HG03196 (cell line): ENCODE results near the gene ACTG1.
A peak's percentile ranks its signal among the peaks of the same experiment; 100 is the strongest.

ENCODE experiments used
- ATAC-seq: cut with Tn5 transposase; IDR thresholded peaks from one replicate; pipeline ENCODE4 v1.9.1; 2021; ENCODE audit not compliant: unreplicated experiment

Gene ACTG1

DNA sequence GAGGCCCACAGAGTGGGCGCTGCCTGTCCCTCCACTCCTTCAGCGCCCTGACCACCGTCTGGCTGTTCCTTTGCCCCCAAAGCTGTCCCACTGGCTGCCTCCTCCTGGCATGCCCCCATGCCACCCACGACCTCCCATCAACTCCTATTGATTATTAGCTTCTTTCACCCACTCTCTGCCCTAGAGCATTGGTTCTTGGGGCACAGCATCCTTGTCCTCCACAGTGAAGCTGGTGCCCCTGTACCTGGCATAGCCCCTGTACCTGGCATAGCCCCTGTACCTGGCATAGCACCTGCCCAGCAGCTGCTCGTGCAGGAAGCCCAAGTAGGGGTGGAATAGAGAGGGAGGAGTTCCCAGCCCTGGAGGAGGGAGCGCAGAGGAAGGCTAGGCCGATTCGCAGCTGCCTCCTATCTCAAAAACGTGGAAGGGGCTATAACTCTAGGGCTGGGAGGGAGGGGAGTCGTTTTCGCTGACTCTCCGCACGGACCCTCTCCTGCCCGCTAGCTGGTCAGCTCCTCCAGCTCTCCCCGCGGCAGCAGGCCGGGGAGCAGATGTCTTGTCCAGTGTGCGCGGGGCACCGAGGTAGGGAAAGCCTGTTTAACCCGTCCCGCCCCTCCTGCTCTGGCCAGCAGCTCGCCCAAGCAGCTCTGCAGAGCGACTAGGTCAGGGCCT lies 5.7 kb upstream of the ACTG1 start:
- no peak for ATAC-seq

DNA sequence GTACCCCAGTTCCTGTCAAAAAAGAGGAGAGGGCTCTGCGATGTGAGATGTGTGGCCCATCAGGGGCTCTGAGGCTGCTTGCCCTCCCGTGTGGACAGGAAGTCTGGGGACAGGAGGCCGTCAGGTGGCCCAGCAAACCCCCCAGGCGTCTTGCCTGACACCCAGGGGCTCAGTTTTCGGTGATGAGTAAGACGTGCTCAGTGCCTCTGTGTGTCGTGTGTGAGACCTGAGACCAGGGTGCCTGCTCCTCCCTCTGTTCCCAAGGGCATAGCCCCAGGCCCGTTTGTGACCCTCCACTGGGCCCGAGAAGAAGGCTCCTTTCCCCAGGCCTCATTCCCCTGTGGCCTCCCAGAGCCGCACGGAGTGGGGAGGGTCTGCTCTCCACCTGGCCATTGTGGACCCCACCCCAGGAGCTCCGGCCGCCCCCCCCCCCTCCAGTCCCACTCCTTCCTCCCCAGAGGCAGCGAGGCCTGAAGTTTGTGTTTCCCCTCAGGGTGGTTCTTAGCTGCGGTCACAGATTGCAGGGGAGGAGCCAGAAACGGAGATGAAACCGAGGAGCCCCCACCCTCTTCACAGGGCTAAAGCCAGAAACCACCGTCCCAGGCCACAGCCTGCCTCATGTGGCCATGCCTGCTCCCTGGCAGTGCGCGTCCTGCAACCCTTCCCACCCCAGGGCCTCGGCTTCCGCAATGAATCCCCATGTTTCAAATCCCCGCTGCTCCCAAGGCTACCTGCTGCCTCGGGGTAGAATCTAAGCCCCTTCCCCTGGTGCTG lies 4.9 kb upstream of the ACTG1 start:
- peak; percentile 23 for ATAC-seq

DNA sequence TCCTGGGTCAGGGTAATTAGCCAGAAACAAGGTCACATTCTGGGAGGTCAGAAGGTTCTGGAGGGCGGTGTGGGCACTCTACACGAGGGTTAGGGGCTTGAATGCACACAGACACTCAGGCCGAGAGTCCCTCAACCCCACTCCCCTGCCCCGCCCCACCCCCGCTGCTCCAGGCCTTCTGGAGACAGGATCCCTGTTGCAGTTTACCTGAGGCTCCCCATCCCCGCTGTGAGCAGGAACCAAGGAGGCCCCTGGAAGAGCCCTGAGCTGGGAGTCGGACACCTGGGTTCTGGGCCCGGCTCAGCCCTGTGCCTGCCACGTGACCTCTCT lies 4.4 kb upstream of the ACTG1 start:
- ATAC-seq, result no peak

DNA sequence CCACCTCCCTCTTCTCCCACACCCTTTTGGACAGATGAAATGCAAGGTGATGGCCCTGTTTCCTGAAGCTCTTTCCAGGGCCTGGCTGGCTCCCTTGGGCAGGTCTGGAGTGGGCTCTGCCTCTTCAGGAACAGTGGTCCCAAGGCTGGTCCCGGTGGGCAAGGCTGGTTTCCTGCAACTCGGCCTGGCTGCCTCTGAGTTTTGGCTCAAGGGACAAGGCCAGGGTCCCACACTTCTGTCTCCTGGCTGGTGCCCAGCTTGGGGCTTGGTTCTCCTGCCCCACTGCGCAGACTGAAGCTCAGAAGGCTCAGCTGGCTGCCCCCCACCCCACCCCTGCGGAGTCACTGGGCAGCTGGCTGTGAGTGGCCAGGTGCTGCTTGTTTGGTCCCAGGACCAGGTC lies 3.8 kb upstream of the ACTG1 start:
- no peak for ATAC-seq

DNA sequence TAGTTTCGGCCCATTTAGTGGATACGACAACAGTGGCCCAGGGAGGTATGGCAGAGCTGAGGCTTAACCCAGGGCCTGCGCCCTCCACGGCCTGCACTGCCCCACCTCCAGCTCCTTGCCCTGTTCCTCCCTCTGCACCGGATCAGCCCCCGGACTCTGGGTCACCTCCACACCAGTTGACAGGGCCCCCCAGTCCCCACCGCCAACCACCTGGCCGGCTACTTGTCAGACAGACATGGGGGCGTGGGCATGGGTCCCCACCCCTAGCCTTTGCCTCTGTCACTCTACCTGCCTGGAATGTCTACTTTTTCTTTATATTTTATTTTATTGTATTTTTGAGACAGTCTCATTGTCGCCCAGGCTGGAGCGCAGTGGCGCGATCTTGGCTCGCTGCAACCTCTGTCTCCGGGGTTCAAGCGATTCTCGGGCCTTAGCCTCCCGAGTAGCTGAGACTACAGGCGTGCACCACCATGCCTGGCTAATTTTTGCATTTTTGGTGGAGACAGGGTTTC lies 3.0 kb upstream of the ACTG1 start:
- no peak for ATAC-seq

DNA sequence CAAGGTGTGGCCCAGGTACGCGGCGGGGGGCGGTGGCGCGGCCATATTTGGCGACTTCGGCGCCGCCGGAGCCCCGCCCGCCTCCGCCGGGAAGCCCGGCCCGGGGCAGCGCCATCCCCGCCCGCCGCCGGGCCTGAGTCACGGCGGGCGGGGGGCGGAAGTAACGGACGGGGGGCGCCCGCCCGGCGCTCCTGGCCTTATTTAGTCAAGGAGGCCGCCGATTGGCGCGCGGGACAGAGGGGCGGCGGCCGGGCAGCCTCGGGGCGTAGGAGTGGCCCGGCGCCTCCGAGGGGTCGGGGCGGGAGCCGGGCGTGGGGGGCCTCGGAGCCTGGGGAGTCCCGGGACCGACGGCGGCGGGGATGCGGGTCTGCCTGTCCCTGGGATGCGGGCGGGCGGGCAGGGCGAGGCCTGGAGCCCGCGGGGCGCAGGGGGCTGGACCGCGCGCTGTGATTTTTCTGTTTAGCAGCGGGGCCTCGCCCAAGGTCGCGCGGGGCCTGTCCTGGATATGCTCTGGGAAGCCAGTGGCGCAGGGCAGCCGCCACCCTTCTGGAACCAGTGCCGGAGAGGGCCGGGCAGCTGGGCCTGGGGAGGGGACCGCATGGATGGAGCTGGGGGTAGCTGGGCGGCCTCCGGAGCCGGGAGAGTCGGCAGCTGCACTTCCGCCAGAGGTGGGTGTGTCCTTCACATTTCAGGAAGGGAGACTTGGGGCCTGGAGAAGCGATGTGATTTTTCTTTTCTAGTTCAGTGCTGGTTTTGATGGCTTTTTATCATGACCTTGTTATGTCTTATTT lies 2.3 kb upstream of the ACTG1 start:
- ATAC-seq, result peak; percentile 20

DNA sequence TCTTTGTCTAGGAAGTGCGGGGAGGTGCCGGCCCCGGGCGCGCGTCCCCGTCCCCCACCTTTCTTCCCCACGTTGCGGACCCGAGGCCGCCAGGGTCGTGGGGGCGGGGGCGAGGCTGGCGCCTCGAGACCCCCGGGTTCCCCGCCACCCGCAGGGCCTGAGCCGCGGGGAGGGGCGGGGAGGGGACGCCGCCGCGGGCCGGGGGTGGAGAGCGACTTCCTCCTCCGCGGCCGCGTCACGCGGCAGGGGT lies 1.8 kb upstream of the ACTG1 start:
- ATAC-seq, result no peak

- ATAC-seq, result no peak
These were observed 1.3 kb upstream of the ACTG1 start for GRCh38 chr17:81513753-81514488.

- no peak for ATAC-seq
These were observed 763 bp upstream of the ACTG1 start for GRCh38 chr17:81513372-81513752.

DNA sequence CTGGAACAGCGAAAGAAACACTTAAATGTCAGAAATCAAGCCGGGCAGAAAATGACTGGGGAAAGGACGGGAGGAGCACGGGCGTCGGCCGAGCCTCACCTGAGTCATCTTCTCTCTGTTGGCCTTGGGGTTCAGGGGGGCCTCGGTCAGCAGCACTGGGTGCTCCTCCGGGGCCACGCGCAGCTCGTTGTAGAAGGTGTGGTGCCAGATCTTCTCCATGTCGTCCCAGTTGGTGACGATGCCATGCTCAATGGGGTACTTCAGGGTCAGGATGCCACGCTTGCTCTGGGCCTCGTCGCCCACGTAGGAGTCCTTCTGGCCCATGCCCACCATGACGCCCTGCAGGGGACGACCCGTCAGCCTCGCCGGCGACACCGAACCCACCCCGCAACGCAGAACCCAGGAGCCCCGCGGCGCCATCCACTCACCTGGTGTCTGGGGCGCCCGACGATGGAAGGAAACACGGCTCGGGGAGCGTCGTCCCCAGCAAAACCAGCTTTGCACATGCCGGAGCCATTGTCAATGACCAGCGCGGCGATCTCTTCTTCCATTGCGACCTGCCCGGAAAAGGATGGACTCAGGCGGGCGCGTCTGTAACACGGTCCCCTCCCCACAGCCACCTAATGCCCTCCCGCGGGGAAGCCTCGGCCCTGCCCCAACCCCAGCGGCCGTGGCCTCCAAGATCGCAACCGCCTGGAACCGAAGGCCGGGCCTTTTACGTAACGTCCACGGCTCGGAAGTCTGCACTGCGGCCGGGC lies 616 bp downstream of the ACTG1 start:
- ATAC-seq, result no peak

DNA sequence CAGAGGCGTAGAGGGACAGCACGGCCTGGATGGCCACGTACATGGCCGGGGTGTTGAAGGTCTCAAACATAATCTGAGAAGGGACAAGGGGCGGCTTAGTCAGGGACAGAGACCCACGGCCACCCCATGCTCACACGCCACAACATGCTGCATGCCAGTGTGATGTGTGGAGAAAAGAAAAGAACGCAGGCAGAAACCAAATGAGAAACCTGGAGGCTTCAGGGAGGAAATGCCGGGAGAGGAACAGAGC lies 1.1 kb downstream of the ACTG1 start:
- no peak for ATAC-seq

GRCh38 chr17:81510785-81511553 lies 1.6 kb downstream of the ACTG1 start:
- no peak for ATAC-seq

DNA sequence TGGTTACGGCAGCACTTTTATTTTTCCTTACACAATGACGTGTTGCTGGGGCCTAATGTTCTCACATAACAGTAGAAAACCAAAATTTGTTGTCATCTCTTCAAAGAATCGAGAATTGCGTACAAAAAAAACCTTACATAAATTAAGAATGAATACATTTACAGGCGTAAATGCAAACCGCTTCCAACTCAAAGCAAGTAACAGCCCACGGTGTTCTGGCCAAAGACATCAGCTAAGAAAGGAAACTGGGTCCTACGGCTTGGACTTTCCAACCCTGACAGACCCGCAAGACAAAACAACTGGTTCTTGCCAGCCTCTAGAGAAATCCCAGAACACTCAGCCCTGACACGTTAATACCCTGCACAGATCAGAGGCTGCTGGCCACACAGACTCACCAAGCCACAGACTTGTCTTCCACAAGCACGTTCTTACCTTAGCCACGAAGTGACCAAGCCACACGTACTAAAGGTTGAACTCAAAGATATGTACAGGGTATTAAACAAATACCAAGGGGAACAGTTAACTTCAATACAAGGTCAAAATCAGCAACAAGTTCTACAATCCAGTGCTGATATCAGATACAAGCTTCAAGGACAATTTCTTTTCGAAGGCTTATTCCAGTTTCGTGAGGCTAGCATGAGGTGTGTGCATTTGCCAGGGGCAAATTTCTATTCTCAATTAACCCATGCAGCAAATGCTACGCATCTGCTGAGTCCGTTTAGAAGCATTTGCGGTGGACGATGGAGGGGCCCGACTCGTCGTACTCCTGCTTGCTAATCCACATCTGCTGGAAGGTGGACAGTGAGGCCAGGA lies 2.4 kb downstream of the ACTG1 start:
- ATAC-seq, result no peak

DNA sequence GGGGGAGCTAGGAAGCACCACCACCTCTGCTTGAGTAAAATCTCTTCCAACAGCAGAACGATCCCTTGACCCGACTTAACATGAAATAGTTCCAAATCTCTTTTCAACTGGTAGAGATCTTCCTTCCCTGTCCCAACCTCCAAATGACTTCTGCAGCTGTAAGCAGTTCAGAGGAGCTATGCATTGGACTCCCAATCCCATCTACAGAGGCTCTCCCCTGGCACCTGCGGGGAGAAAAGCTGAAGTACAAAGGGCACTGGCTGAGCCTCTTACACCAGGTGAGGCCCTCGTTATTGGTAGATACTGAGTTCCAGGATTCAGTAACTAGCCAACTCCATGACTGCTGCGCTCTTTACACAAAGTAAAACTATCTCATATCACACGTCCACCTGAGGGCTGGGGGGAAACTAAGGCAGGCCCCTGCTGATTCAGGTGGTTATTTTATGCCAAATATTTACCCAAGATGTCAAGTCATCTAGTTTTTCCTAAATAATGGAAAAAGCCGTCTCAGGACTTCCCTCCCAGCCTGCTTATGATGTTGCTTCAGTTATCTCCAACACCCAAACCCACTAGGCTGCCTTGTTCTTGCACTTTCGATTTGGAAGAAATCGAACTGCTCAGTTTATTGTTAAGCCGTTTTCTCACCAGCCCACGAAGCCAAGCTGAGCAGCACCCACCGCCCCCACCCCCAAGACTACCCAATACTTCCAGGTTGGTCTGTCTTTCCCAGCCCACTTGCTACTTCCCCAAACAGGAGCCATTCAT lies 3.2 kb downstream of the ACTG1 start:
- ATAC-seq, result no peak

DNA sequence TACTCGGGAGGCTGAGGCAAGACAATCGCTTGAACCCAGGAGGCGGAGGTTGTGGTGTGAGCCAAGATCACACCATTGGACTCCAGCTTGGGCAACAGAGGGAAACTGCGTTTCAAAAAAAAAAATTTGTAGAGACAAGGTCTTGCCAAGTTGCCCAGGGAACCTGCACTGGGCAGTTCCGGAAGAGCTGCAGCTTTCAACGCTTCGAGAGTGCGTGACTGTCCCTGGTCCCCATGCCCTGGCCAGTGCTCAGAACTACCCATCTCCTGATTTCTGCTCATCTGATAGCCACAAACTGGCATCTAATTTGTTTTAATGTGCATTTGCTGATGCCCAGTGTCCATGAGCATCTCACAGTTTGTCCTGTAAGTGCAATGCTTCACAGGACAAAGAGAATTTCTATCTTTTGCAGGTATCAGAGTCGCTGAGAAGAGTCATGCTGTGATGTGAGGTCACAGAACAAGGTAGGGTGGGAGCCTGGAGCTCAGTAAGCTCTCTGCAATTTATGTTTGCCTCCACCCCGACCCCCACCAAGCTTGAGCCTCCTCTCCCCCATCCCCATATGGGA lies 3.9 kb downstream of the ACTG1 start:
- no peak for ATAC-seq

DNA sequence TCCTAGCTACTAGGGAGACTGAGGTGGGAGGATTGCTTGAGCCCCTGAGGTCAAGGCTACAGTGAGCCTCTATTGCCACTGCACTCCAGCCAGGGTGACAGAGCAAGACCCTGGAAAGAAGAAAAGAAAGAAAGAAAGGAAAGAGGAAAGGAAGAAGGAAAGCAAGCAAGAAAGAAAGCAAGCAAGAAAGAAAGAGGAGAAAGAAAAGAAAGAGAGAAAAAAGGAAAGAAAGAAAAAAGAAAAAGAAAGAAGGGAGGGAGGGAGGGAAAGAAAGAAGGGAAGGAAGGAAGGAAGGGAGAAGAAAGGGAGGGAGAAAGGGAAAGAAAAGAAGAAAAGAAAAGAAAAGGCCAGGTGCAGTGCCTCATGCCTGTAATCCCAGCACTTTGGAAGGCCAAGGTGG lies 9.0 kb downstream of the ACTG1 start:
- no peak for ATAC-seq

GRCh38 chr17:81502471-81503017 lies 10.1 kb downstream of the ACTG1 start:
- ATAC-seq, result no peak

DNA sequence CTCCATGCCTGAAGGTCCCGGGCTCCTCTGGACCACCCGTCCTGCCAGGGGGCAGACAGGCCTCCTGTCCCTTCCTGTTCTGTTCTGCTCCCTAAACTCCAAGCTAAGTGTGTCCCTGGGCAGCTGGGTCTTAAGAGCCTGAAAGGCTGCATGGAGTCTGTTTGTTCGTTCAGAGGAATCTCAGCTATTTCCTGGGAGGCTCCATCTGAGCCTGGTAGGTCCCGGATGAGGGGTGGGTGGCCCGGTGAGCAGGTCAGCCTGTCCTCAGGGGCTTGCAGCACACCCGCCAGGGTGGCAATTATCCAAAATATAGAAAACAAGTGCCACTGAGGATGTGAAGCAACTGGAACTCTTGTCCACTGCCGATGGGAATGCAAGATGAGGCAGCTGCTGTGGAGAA lies 12.6 kb downstream of the ACTG1 start:
- no peak for ATAC-seq
